ENCODE measurements around the gene TMEFF2. TPM values are rescaled to one million over a fixed set of nuclear protein-coding genes. Genes with fewer than 3 reads are reported as not detected.
"Not testable (repeated sequence)": the region's sequence is repeated elsewhere in the genome, so short reads cannot be mapped to it uniquely, and the experiment has no call there.

Gene TMEFF2
- polyA plus RNA-seq, 3 donors: 14.1 to 20.9 (median 19.9) TPM

DNA sequence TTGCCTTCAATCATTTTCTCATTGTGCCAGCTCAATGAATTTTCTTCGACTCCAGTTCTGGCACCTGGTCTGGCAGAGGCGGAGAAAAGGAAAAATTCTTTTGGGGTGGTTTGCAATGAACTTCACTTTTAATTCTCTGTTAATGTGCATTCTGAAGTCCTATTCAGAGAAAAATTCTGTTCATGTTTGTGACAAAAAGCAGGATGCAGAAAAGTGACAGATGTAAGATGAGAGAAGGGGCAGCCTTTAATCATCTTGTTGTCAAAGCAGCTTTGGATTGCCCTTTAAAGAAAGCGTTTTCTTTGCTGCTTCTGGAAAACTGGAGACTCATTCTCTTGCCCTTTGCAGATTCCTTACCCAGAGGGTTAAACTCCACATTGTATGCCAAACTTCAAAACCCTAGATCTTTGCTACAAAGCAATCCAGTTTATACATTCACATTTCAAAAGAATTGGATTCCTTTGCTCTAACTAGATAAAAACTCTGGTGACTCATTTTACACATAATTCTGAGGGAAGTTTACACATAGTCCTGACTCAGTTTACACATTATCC, 253.3 kb downstream of the TMEFF2 start:
- no peak for DNase-seq (ENCODE audit: low read depth in 3 of 3, low spot score in 2 of 3)

DNA sequence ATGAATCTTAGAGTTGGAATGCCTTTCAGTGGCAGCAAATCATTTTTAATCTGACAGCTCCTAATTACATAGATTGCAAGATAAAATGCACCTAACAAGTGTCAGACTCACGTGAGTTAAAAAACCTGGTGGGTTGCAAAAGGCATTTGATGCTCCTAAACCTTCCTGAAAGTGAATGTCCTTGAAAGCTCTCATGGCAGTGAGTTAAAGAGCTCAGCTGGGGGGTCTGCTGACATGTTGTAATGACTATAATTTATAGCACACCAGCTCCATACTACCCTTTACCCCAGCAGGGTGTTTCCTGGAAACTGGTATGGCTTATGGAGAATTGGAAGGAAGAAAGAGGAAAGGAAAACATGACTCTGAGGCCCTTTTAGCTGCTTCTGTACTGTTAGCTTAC, 256.0 kb downstream of the TMEFF2 start:
- no peak for DNase-seq (ENCODE audit: low read depth in 3 of 3, low spot score in 2 of 3)

DNA sequence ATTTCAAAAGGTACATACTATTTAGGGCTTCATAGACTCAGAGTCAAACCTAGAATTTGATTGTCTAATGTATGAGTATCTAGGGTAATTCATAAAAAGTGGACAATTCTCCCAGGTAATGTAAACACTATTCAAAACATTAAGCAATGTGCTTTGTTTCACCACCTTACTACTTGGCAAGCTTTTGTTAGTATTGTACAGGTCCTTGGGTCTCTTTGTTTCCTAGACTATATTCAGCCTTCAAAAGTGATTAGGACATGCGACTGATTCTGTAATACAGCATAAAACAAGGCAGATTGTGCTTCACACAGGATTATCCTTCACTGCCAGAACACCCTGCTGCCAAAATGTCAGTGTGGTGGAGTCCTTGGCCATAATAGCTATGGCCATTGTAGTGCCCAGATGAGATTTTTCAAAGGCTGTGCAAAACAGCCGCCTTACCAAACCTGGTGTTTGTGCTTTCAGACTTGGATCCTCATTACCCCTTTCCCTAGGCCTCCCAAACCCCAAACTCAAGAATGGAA, 257.8 kb downstream of the TMEFF2 start:
- no peak for DNase-seq (ENCODE audit: low read depth in 3 of 3, low spot score in 2 of 3)

DNA sequence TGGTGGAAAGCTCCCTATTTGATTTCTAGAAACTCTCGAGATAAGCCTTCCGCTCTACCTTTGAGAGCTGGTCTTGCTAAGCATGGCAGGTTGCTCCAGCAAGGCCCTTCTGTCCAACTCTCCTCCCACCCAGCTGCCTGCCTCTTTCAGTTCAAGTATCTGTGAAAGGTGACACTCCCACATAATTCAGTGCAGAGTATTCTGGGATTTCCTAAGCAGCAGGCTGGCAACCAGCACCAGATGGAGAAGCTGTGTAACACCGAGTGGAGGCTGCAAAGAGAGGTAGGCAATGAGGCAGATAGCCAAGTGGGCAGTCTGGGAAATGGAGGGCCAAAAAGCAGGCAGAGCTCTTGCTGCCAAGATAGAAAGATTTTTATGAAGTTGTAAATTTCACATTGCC, 259.5 kb downstream of the TMEFF2 start:
- no peak for DNase-seq (ENCODE audit: low read depth in 3 of 3, low spot score in 2 of 3)

DNA sequence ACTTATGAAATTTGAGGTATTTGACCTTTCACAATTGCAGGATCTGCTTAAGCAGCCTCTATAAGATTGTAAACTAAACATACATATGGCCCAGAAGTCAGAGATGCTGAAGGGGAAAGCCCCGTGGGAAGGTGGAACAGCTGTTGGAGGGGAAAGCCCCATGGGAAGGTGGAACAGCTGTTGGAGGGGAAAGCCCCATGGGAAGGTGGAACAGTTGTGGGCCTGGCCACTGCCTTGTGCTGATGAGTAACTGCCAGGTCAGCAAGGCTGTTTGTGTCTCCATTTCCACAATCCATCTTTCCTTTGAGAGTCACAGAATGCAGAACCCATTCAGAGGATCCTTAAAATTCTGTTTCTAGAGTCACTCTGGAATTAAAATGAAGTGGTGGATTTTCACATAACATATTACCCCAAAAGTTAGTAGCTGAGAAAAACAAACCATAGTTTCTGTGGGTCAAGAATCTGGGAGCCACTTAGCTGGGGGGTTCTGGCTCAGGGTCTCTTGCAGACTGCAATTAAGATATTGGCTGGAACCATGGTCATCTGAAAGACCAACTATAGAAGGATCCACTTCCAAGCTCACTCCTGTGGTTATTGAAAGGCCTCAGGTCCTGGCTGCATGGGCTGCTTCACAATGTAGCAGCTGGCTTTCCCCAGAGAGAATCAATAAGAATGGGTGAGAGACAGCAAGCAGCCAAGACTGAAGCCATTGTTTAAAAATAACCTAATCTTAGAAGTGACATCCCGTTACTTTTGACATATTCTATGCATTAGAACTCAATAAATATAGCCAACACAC, 261.2 kb downstream of the TMEFF2 start:
- DNase-seq (ENCODE audit: low read depth in 3 of 3, low spot score in 2 of 3): no peak

DNA sequence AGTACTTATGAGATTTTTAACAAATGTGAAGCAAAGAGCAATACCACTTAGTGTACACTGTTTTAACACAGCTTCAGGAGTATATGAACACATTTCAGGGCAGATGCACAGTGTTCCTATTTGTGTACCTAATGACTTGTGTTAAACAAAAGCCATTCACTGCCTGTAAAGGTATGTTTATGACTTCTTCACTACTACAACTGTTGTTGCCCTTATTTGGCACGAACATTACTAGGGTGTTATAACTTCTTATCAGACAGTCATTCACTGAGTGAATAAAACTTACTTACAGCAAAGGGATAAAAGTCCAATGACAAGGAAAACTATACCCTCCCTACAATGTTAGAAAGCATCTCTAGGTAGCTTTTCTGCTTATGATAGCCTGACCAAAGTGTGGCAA, 262.4 kb downstream of the TMEFF2 start:
- no peak for DNase-seq (ENCODE audit: low read depth in 3 of 3, low spot score in 2 of 3)

DNA sequence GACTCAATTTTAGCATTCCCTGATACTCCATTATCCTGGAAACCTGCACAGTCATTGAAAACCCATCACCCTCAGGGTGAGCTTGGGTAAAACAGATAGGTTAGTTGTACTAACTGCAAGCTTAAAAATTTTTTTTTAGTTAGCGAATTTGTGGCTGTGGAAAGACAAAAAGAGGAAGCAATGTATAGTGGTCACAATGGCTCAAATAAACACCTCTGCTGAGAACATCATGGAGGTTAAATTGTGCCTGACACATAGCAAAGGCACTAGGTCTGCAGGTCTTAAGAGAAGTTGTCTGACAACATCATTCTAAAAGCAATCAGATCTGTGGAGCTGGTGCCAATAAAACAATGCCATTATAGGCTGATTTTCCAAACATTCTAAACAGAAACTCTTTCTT, 263.4 kb downstream of the TMEFF2 start:
- DNase-seq (ENCODE audit: low read depth in 3 of 3, low spot score in 2 of 3): no peak

DNA sequence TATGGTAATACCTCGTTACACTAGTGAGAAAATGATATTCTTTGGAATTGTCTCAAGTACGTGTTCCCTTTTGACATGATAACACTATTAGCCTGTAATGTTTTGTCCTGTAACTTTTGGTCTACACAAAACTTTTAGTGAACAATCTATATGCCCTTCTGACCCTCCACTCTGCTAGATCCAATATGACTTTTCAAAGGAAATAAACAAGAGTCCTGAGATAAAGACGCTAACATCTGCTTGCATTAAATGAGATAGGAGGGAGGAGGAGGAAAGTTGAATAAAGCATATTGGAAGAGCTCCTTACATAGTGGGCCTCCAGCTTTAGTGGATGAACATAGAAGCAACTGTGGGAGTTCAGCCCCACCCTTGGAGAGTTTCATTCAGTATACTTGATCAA, 264.5 kb downstream of the TMEFF2 start:
- no peak for DNase-seq (ENCODE audit: low read depth in 3 of 3, low spot score in 2 of 3)

DNA sequence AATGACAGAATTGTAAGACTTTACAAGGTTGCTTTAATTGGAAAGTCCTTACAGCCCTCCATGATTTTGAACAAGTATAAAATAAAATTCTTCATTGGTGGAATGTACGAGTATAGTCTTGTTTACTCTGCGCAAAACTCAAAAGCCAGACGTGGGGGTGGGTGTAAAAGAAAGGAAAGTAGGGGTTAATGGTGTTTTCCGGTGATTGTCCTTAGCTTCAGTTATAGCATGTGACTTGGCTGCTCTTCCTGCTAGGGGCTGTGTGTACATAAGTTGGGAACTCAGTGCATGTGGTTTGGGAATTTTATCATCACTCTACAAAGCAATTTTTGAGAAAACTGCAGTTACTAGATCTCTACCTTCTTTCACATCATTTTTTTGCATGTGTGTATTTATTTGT, 265.4 kb downstream of the TMEFF2 start:
- no peak for DNase-seq (ENCODE audit: low read depth in 3 of 3, low spot score in 2 of 3)

DNA sequence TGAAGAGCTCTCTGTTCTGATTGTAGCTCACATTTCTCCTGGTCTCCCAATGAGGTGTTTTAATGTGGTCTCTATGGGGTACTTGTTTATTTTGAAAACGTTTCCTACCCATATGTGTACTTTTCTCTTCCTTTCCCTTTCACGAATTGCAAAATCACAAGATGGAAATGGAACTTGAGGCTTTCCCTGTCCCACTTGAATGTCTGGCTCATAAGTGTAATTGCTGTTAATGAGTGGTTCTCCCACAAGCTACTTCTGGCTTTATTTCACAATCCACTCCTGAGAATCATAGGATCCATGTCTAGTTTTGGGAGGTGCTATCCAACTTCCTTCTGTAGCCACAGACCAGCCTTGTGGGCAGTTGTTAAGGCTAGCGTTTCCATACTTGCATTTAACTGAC, 266.7 kb downstream of the TMEFF2 start:
- no peak for DNase-seq (ENCODE audit: low read depth in 3 of 3, low spot score in 2 of 3)

DNA sequence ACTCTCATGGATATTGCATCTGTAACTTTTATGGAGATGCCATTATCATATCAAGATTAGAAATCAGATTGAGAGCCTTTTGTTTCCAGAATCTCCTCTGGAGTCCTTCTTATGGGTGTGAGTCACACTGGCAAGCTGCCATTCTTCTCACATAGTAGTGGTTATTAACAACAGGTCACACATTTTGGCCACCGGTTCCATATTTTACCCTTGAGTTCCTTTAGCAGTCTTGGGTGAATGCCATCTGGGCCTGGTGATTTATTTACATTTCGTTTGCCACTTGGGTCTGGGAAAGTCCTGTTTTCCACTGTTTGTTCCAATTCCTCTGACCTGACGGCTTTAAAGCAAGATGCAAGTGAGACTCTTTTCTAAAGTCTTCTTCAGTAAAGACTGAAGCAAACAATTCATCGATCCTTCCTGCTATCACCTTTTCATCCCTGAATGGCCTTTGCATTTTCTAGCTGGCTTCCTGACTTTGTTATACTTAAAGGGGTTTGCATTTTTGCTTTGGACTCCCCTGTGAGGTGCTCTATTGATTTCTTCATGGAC, 267.3 kb downstream of the TMEFF2 start:
- DNase-seq (ENCODE audit: low read depth in 3 of 3, low spot score in 2 of 3): no peak

DNA sequence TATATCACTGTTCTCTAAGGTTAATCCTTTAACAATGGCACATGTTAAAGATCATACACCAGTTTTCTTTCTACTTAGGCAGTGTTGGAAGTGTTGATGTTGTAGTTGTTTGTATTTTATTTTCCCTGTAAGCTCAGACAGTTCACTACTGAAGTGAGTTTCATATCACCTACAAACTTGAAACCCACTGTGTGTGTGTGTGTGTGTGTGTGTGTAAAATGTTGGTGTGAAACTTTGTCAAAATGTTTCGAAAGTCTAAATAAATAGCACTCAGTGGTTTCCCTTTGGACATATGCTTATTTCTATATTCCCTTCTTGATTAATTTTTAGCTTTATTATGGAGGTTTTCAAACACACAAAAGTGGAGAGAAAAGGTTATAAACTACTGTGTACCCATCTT, 268.1 kb downstream of the TMEFF2 start:
- no peak for DNase-seq (ENCODE audit: low read depth in 3 of 3, low spot score in 2 of 3)

DNA sequence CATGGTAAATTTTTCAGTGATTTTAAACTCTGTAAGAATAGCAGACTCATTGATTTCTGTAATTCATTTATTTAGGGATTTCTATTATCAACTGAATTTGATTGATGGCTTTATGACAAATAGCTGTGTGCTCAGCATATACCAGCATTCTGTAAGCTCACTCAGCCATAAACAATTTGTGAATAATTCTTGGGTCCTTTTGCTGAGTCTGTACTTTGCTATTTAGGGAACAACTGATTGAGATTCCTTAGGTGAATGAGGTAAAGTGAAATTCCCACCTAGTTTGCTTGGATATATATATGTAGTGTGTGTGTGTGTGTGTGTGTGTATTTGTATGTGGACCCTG, 271.1 kb downstream of the TMEFF2 start:
- no peak for DNase-seq (ENCODE audit: low read depth in 3 of 3, low spot score in 2 of 3)

DNA sequence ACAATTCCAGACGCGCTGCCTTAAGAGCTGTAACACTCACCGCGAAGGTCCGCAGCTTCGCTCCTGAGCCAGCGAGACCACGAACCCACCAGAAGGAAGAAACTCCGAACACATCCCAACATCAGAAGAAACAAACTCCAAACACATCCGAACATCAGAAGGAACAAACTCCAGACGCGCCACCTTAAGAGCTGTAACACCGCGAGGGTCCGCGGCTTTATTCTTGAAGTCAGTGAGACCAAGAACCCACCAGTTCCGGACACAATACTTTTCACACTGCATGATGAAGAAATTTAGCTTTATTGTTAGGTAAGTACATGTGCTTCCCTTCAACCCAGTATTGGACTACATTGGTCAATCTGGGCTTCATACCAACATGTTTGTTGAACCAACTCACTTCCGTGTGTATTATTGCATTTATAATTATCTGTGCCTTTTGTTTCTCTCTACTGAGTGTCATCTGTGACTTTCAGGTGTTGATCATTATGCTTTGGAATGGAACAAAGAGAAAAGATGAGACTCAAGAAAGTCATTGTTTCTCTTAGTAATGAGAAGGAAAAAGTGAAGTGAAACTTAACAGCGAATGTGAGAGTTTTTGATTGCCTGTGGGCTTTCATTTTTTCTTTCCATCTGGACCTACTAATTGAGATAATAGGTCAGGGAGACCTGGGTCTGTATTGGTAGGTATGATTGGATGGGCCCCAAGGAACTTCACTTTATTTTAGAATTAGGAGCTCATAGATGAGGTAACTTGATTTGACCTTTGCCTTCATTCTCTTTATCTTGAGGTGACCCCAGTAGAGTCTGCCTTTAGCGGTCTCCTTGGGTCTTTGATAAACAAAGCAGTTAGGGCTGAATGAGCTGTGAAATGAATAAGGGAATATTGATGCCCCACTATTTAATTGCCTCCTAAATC, 271.7 kb downstream of the TMEFF2 start:
- DNase-seq (ENCODE audit: low read depth in 3 of 3, low spot score in 2 of 3): no peak

DNA sequence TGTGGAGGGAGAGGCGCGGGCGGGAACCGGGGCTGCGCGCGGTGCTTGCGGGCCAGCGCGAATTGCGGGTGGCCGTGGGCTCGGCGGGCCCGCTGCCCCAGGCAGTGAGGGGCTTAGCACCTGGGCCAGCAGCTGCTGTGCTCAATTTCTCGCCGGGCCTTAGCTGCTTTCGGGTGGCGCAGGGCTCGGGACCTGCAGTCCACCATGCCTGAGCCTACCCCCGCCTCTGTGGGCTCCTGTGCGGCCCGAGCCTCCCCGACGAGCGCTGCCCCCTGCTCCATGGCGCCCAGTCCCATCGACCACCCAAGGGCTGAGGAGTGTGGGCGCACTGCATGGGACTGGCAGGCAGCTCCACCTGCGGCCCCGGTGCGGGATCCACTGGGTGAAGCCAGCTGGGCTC, 273.1 kb downstream of the TMEFF2 start:
- DNase-seq (ENCODE audit: low read depth in 3 of 3, low spot score in 2 of 3): not testable (repeated sequence)

DNA sequence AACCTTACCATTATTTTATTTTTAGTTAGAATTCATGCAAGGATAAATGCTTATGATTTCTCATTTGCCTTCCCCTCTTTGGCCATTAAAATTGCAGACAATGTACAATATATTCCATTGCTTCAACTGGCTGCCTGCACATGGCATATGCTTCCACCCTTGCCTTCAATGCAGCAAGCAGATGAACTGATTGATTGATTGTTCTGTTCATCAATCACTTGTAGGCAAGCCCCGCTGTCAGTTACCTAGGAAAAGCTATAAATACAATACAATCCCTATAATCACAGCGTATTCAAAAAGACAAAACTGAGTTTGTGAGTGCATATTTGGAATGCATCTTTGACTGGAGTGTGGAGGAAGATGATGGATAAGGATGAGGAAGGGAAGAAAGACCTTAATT, 274.2 kb downstream of the TMEFF2 start:
- no peak for DNase-seq (ENCODE audit: low read depth in 3 of 3, low spot score in 2 of 3)

DNA sequence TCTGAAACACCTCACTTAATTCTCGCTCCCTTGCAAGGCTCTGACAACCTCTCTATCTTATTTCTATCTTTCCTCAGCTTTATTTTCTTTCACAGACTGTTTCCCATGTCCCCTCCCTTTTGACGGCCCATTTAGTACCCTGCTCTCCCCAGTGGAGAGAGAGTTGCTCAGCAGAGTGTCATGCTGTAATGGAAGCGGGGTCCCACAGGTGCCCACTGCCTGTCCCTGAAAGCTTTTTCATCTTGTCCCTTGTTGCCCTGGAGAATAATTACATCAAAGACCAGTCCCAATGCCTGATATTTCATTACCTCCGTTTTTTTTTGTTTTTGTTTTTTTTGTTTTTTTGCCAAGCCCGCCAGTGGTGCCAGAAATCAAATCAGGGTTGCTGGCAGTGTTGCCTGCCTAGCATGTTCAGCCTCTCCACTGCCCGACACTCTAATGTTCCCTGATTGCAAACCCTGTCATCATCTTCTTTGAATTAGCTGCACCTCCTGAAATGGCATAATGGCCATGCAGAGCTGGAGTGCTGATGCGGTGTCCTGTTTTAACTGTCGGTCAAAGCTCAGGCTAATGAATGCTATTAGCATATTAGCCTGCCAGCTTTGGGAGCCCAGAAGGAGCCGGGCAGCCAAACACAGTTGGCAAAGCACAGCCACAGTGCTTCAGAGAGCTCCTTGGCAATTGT, 276.6 kb downstream of the TMEFF2 start:
- no peak for DNase-seq (ENCODE audit: low read depth in 3 of 3, low spot score in 2 of 3)

DNA sequence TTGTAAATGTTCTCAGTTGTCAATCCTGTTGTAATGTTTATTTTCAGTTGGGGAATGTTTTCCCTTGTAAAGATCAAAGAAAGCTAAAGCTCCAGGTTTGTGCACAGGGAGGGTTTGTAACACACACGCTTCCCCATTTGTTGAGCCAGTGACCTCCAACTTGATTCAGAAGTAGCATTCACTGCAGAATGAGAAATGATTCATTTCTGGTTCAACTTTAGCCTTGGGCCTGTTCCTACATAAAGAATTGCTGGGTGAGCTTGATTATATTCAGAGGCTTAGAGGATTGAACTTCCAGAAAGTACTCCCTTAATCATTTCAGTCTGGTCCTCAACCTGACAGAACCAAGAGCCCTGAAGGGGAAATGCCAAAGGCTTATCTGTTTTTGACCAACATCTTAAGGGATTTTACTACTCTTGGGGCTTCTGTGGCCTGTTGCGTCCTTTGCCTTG, 277.3 kb downstream of the TMEFF2 start:
- no peak for DNase-seq (ENCODE audit: low read depth in 3 of 3, low spot score in 2 of 3)

DNA sequence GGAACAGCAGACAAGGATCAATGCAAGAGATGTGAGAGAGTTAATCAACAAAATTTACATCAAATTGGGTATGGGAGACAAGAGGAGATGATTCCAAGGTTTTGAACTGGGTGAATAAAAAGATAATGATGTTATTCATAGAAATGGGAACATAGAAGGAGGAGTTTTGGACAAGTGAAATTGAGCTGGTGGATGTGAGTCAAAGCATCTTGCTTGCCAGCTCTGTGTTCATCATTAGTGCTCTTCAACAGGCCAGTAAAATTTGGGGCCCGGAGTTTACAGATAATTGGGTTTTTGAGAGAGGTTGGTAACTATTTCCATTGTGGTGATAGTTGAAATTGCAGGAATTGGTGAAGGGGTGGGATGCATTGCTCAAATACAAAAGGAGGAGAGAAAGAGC, 277.9 kb downstream of the TMEFF2 start:
- no peak for DNase-seq (ENCODE audit: low read depth in 3 of 3, low spot score in 2 of 3)

DNA sequence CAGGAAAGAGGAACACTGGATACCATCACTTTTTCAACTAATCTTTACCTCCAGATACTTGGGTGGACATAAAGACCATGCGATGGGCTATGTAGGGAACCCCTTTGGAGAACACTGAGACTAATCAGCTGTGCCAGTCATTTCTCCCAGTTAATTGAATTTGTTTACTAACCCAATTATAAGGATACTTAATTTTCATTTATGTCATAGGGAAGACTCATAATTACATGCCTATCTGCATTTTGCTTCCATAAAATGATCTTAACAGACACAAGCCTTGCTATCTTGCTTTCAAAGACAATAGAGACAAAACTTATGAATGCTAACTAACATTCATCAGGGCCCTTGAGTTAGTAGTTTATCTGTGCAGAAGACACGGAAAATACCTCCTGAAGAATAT, 279.0 kb downstream of the TMEFF2 start:
- no peak for DNase-seq (ENCODE audit: low read depth in 3 of 3, low spot score in 2 of 3)

DNA sequence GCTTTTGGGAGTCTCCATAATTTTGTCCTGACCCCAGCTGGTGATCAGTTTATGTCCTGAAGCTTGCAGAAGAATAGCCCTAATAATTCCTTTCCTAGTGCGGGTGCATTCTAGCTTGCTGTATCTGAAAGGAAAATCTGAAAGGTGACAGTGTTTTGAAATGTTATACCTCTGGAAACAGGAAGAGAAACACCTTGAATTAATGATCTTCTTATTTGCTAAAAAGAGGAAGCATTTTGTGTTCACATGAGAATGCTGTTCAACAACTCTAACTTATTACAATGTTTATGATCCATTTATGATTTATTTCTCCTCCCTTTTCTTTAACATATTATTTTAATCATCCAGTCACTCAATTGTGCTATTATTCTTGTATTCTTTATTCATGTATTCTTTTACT, 280.9 kb downstream of the TMEFF2 start:
- no peak for DNase-seq (ENCODE audit: low read depth in 3 of 3, low spot score in 2 of 3)

Measured in right renal cortex interstitium (tissue), 3 donors.